ENCODE data around the gene LDLRAD4. TPM values are rescaled to one million over a fixed set of nuclear protein-coding genes. Genes with fewer than 3 reads are reported as not detected.

LDLRAD4 gene
- total RNA-seq, 1 experiment from 2014 or later: 1.7 TPM

DNA sequence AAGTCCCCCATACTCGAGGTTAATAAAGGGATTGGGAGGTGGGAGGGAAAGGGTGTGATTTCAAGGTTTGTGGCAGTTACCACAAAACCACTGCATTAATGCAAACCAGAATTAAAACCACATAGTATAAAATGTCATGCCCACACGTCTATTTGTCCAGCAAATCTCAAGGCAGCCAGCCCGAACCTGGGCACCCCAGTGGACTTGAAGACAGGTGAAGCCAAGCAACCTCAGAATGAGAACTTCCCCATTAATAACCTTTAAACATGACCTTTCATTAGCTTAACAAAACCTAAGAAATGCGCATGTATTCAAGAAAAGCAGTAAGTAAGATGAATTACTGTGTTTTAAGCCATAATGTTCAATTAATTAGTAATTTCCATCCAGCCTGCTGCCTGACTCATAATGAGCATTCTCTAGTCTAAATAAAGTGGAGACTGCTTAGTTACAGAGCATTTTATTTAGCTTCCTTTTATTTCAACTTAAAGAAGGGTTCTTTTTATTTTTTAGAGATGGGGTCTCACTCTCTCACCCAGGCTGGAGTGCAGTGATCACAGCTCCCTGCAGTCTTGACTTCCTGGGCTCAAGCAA lies 278.2 kb downstream of the LDLRAD4 start:
- no peaks in the 10 kb centered on the region for H3K9me2 ChIP-seq (ENCODE audit: insufficient read depth)
- no peak overlapping the region for H3K4me3 ChIP-seq
- no peak overlapping the region for H2AFZ ChIP-seq
- no peak overlapping the region for H3K4me2 ChIP-seq
- POLR2A ChIA-PET (ENCODE audit: unreplicated experiment): no interaction called here
- peaks cover 68% of the 10 kb centered on the region for H3K27me3 ChIP-seq (ENCODE audit: insufficient read depth, low read depth)
- BruUV-seq (replicated peaks): no TSS peak
- no peak for TF ChIP-seq EZH2 (IDR thresholded peaks at IDR 0.05; ENCODE audit: low read depth)
- TF ChIP-seq, protein P1, sequence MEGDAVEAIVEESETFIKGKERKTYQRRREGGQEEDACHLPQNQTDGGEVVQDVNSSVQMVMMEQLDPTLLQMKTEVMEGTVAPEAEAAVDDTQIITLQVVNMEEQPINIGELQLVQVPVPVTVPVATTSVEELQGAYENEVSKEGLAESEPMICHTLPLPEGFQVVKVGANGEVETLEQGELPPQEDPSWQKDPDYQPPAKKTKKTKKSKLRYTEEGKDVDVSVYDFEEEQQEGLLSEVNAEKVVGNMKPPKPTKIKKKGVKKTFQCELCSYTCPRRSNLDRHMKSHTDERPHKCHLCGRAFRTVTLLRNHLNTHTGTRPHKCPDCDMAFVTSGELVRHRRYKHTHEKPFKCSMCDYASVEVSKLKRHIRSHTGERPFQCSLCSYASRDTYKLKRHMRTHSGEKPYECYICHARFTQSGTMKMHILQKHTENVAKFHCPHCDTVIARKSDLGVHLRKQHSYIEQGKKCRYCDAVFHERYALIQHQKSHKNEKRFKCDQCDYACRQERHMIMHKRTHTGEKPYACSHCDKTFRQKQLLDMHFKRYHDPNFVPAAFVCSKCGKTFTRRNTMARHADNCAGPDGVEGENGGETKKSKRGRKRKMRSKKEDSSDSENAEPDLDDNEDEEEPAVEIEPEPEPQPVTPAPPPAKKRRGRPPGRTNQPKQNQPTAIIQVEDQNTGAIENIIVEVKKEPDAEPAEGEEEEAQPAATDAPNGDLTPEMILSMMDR (conservative IDR thresholded peaks at IDR 0.05): no peak
- H3K9me3 ChIP-seq (ENCODE audit: insufficient read depth, low read depth): no peaks in the 10 kb centered on the region
- H3K27ac ChIP-seq: no peak overlapping the region
- H4K20me1 ChIP-seq (ENCODE audit: insufficient read depth): no peaks in the 10 kb centered on the region
- no peaks in the 10 kb centered on the region for H3K79me2 ChIP-seq (ENCODE audit: low read depth)
- H3K36me3 ChIP-seq (ENCODE audit: low read depth): no peaks in the 10 kb centered on the region
- intact Hi-C loops (cut with micrococcal nuclease; ENCODE audit: unreplicated experiment): no loop called here
- DNase-seq: no peak
- H3K4me1 ChIP-seq (replicated peaks; ENCODE audit: insufficient read depth): no peaks in the 10 kb centered on the region
- CTCF ChIA-PET: interaction anchor here (0.6 kb wide), 1 partner anchor 34 kb away, joined by 8 read pairs; no protein-coding TSS in a partner anchor
- H3F3A ChIP-seq (ENCODE audit: insufficient read depth, low read depth): no peaks in the 10 kb centered on the region

DNA sequence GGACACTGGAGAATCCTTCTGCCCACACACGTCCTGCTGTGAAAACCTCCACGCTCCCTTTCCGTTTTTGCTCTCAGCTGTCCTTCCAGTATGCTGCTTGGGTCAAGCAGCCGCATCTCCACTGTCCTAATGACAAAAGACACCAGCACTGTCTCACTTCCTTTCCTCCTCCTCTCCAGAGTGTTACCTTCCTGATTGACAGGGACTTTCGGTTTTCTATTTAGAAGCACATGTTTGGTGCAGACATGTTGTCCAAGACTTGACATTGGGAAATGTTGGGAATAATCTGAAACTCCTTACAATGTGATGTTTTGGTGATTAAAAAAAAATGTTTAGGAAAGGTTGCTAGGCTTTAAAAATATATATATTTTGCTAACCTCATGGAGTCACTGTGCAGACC lies 281.2 kb downstream of the LDLRAD4 start:
- intact Hi-C loops (cut with micrococcal nuclease; ENCODE audit: unreplicated experiment): no loop called here
- DNase-seq: no peak
- no TSS peak for BruUV-seq (replicated peaks)
- H2AFZ ChIP-seq: no peak overlapping the region
- no peak overlapping the region for H3K27ac ChIP-seq
- ChIA-PET POLR2A (ENCODE audit: unreplicated experiment) (no interaction called here), CTCF (no interaction called here)
- H3K4me3 ChIP-seq: no peak overlapping the region
- H4K20me1 ChIP-seq (ENCODE audit: insufficient read depth): no peaks in the 10 kb centered on the region
- H3K79me2 ChIP-seq (ENCODE audit: low read depth): no peaks in the 10 kb centered on the region
- H3K9me3 ChIP-seq (ENCODE audit: insufficient read depth, low read depth): no peaks in the 10 kb centered on the region
- H3K36me3 ChIP-seq (ENCODE audit: low read depth): no peaks in the 10 kb centered on the region
- H3F3A ChIP-seq (ENCODE audit: insufficient read depth, low read depth): no peaks in the 10 kb centered on the region
- H3K27me3 ChIP-seq (ENCODE audit: insufficient read depth, low read depth): peaks cover 67% of the 10 kb centered on the region
- no peaks in the 10 kb centered on the region for H3K4me1 ChIP-seq (replicated peaks; ENCODE audit: insufficient read depth)
- TF ChIP-seq, protein P1 (conservative IDR thresholded peaks at IDR 0.05): no peak
- no peak for TF ChIP-seq EZH2 (IDR thresholded peaks at IDR 0.05; ENCODE audit: low read depth)
- no peaks in the 10 kb centered on the region for H3K9me2 ChIP-seq (ENCODE audit: insufficient read depth)
- H3K4me2 ChIP-seq: no peak overlapping the region

DNA sequence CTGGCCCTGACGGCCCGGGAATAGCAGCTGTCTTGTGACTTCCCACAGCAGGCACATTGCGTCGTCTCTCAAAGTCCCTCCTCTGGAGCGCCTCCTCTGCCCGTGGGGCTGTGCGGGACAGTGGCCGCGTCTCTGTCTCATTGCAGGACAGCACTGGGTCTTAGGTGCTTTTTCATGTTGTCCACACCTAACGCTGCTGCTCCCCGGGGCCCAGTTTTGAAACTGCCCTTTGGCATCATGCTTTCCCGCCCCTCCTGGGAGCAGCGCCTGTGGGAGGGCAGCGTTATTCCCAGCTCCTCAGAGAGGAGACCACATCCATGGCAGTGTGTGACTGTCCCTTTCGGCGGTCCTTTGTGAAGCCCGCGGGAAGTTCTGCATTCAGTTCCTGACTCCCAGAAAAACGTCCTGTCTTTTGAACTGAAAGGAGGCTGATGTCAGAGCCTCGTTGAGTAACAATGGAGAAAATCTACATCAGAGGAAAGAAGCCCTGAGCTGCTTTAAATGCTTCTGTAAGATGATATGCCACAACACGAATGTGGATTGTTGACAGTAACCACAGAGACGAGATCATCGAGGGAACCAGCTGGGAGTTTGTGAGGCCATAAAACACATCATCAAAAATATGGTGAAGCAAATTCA lies 281.8 kb downstream of the LDLRAD4 start:
- Histone ChIP-seq H3K9me3 (ENCODE audit: insufficient read depth, low read depth) (no peaks in the 10 kb centered on the region), H3K4me1 (replicated peaks; ENCODE audit: insufficient read depth) (no peaks in the 10 kb centered on the region), H3K27me3 (ENCODE audit: insufficient read depth, low read depth) (peaks cover 67% of the 10 kb centered on the region), H3K4me2 (no peak overlapping the region), H3K4me3 (no peak overlapping the region), H3K36me3 (ENCODE audit: low read depth) (no peaks in the 10 kb centered on the region), H2AFZ (no peak overlapping the region), H3K79me2 (ENCODE audit: low read depth) (no peaks in the 10 kb centered on the region), H3K27ac (no peak overlapping the region), H3F3A (ENCODE audit: insufficient read depth, low read depth) (no peaks in the 10 kb centered on the region), H4K20me1 (ENCODE audit: insufficient read depth) (no peaks in the 10 kb centered on the region), H3K9me2 (ENCODE audit: insufficient read depth) (no peaks in the 10 kb centered on the region)
- ChIA-PET CTCF (no interaction called here), POLR2A (ENCODE audit: unreplicated experiment) (no interaction called here)
- BruUV-seq (replicated peaks): no TSS peak
- no peak for TF ChIP-seq EZH2 (IDR thresholded peaks at IDR 0.05; ENCODE audit: low read depth)
- TF ChIP-seq, protein P1 (conservative IDR thresholded peaks at IDR 0.05): no peak
- intact Hi-C loops (cut with micrococcal nuclease; ENCODE audit: unreplicated experiment): no loop called here
- no peak for DNase-seq

Data from PC-9 (cell line).